HG03095 (cell line): ENCODE measurements around the gene ZMYND8.
"Not testable (repeated sequence)": the region's sequence is repeated elsewhere in the genome, so short reads cannot be mapped to it uniquely, and the experiment has no call there.

Source experiments
- ATAC-seq: cut with Tn5 transposase; IDR thresholded peaks from one replicate; pipeline ENCODE4 v1.9.1; 2021; ENCODE audit warnings: moderate library complexity; ENCODE audit not compliant: unreplicated experiment

Gene ZMYND8

DNA sequence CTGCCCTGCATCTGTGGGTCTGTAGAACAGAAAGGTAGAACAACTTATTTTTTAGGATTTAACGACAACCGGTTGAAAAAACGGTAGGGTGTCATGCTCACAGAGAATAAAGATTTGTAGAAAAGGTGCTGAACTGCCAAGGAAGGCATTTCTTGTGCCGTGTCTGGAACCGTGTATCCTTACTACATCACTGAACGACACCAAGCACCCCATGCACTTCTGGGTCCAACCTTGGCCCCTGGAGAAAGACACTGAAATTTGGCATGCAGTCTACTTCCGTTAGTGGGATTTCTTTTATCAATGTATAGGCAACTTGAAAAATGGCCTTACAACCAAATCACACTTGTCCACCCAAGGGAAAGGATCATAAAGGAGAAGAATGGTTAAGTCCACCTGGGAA lies 145.5 kb downstream of the ZMYND8 start:
- no peak for ATAC-seq

DNA sequence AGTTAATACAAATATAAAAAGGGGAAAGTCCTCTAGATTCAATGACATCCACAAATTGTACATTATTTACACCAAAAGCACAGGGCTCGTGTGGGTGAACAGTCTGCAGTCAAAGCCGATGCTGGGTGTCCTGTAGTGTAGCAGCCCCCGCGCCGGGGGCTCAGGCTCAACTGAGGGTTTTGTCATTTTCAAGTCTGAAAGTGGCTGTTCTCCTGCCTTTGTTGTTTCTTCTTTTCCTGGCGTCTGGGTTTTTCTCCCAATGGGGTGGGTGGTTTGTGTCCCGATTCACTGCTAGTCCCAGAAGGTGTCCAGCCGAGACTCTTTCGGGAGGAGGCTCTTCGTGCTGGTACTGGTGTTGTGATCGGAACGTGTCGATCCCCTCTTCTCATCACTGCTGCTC lies 146.0 kb downstream of the ZMYND8 start:
- no peak for ATAC-seq

DNA sequence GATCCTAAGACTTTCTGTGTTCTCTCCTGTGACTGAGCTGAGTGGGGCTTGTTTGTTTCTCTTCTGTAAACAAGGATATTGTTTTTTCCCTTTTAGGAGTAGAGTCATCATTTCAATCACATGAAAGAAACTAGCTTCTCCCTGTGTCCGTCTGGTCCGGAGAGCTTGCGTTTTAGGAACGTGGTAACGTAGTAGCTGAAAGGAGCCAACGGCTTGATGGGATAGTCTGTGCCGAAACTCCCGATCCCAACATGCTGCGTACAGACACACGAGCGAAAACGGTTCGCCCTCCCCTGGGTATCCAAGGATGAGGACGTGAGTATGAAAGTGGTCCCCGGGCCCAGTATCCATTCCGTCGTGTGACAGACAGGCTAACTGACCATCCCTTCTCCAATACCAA lies 146.5 kb downstream of the ZMYND8 start:
- no peak for ATAC-seq

DNA sequence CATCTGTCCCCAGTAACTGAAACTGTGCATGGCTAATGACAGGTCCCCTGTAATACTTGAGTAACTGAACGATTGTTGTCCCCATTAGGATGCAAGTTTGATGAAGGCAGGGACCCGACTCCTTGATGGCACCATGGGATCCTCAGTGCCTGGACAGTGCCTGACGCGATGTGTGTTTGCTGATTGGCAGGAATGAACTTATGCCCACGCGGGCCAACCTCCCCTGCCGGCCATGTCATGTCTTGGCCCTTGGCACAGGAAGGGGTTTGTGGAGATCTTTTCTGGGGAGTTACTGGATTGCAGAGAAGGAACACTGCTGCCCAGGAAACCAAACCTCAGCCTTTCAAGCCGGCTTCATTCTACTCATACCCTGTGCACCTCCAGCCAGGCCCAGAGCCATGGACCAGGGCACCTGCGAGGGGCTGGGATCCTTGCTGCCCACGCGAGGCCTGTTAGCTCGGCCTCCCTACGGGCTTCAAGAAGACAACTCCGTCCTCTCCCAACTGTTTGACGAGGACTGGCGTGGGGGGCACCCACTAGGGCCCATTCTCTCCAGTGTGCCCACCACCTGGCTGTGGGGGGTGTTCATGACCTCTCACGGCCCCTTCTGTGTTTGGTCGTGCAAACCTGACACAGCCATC lies 147.8 kb downstream of the ZMYND8 start:
- ATAC-seq, result no peak

DNA sequence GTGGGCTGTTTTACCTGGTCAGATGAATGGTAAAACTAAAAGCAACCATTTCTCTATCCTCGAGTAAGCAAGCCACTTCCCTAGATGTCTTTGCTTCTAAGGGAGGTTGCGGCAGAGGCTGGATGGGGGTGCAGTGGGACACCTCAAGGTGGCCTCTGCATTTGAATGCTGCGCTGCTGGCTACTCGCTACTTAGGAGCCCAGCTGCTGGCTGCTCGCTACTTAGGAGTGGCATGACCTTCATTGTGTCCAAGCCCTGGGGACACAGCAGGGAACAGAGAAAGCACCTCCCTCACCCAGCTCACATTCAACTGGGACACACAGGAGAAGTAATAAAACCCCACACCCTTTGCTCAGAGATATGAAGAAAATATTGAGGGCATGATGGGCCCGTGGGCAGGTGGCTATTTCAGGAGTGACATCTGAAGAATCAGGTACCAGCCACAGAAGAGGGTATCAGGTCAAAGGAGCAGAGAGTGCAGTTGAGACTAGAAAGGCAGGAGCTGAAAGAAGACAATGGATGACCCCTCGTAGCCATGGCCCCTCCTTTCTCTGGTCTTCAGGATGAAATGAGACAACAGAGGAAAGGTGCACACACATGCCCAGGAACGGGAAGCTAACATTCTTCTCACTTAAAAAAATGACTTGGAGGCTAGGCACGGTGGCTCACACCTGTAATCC lies 149.4 kb downstream of the ZMYND8 start:
- ATAC-seq, result no peak

DNA sequence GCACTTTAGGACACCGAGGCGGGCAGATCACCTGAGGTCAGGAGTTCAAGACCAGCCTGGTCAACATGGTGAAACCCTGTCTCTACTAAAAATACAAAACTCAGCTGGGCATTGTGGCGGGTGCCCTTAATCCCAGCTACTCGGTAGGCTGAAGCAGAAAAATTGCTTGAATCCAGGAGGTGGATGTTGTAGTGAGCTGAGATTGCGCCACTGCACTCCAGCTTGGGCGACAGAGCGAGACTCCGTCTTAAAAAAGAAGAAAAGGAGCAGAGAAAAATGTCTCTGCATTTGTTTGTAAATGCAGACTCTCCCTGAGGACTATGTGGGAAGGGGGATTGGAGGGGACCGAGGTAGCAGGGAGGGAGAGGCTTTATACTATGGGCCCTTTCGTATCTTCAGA lies 149.9 kb downstream of the ZMYND8 start:
- not testable (repeated sequence) for ATAC-seq

DNA sequence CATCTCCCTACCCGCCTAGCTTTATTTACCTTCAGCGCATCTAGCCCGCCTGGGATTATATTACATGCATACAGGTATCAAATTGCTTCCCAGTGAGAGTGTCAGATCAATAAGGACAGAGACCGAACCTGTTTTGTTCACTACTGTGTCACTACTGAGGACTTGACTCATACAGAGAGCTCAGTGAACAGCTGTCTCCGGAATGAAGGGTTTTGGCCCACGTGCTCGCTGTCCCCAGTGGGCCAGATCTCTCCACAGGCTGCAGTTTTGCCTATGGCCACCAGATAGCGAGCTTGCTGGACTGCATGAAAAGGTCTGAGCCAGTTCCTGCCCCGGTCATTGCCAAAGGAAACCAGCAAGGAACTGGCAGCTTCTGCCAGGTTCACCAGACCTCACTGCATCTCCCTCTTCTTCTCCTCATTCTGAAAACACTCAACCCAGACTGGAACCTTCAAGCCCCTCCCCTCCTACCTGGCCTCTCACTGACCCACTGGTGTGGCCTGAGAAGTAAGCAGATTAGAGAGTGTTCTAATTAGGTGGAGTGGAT lies 150.8 kb downstream of the ZMYND8 start:
- no peak for ATAC-seq

DNA sequence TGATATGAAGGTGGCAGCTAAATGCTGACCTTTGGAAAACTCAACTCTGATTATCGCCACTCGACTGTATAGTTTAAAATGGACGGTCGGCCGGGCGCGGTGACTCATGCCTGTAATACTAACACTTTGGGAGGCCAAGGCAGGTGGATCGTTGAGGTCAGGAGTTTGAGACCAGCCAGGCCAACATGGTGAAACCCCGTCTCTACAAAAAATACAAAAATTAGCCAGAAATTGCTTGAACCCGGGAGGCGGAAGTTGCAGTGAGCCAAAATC lies 151.7 kb downstream of the ZMYND8 start:
- not testable (repeated sequence) for ATAC-seq

DNA sequence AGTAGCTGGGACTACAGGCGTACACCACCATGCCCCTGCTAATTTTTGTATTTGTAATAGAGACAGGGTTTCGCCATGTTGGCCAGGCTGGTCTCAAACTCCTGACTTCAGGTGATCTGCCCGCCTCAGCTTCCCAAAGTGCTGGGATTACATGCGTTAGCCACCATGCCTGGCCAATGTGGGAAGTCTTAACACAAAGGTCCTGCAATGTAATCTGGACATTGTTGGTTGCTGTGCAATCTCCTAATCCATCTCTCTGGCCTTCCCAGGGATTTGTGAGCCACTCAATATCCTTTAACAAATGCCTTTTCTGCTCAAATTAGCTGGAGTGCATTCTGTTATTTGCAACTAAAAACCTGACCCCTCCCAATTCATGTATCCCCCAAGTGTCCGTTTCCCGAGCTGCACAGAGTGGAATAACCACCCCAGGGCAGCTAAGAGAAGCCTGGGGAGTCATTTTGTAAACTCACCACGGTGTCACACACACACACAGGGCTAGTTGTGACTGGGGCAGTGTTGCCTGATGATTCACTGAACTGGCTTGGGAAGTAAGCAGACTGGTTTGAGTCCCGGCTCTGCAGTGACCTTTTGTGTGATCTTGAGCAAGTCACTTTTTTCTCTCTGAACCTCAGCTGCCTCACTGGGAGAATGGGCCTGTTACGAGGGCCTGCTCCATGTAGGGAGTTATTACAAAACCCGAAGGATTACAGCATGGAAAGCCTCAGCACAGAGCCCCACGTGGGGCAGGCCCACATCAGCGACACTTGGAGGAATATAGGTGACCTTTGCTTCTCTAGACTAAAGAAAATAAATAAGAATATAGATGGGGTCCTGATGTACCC lies 152.3 kb downstream of the ZMYND8 start:
- ATAC-seq, result no peak

DNA sequence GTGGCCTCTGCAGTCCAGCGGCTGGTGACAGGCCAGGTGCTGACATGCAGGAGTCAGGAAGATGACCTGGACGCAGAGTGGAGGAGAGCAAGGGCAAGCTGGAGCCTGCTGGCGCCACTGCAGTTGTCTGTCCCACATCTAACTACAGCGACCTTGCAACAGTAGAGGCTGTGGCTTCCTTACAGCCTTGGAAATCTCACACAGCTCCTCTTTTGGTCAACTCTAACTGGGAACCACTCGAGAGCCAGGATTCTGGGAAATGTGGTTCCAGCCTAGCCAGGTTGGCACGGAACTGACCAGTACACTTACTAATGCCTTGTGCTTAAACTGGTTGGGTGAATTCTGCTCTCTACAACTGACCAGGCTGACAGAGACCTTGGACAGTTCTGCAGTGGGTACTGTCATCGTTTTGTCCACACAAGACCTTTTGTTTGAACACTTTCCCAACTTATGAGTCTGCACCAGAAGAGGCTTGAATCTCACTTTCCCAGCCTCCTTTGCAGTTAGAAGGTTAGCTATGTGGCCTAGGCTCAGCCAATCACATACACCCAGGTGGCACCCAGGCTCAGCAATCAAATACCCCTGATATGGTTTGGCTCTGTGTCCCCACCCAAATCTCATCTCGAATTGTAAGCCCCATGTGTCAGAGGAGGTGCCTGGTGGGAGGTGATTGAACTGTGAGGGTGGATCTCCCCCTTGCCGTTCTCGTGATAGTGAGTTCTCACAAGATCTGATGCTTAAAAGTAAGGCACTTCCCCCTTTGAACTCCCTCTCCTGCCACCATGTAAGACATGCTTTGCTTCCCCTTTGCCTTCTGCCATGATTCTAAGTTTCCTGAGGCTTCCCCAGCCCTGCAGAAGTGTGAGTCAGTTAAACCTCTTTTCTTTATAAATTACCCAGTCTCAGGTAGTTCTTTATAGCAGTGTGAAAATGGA lies 153.5 kb downstream of the ZMYND8 start:
- ATAC-seq, result no peak

DNA sequence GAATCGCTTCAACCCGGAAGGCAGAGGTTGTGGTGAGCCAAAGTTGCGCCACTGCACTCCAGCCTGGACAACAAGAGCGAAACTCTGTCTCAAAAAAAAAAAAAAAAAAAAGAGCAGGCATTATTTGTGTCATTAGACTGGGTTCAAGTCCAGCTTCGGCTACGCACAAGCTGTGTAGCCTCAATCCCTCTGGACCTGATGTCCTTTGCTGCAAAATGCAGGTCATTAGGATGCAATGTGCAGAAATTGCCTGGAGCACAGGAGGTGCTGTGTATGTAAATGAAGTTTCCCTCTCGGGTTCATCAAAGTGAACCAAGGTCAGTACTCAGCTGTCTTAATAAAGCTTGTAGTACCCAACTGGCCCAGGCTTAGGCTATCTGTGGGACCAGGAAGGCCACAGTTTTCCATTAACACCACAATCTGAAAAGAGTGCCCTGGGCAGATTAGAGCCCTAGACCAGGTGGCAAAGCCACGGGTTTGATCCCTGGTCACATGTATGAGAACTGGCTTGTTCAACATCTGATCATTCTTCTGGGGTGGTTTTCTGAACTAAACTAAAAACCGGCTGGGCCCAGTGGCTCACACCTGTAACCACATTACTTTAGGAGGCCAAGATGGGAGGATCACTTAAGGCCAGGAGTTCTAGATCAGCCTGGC lies 155.3 kb downstream of the ZMYND8 start:
- no peak for ATAC-seq

DNA sequence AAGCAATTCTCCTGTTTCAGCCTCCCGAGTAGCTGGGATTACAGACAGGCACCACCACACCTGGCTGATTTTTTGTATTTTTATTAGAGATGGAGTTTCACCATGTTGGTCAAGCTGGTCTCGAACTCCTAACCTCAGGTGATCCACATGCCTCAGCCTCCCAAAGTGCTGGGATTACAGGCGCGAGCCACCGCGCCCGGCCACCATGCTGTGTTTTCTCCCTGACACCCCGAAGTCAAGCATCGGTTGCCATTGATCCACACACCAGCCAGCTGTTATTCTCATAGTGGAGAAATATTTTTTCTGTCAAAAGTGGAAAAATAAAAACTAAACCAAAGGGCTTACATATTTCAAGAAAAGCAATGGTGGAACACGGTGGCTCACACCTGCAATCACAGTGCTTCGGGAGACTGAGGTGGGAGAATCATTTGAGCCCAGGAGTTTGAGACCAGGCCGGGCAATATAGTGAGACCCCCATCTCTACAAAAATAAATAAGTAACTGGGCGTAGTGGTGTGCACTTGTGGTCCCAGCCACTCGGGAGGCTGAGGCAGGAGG lies 157.4 kb downstream of the ZMYND8 start:
- no peak for ATAC-seq

DNA sequence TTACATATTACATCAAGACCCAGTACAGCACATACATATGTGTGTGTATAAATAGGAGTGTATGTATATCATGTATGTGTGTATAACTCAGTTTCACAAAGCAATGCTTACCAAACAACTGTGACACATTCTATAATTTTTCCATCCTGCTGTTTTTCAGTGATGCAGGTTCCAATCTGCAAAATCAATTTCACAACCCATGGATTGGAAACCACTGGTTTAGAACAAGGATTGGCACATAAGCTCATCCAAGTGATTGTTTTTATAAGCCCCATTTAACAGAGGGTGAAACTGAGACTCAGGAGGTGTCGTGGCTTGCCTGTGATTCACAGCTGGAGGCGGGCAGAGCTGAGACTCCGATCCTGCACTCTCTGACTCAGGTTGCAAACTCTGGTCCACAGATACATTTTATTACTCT lies 158.2 kb downstream of the ZMYND8 start:
- ATAC-seq, result no peak

DNA sequence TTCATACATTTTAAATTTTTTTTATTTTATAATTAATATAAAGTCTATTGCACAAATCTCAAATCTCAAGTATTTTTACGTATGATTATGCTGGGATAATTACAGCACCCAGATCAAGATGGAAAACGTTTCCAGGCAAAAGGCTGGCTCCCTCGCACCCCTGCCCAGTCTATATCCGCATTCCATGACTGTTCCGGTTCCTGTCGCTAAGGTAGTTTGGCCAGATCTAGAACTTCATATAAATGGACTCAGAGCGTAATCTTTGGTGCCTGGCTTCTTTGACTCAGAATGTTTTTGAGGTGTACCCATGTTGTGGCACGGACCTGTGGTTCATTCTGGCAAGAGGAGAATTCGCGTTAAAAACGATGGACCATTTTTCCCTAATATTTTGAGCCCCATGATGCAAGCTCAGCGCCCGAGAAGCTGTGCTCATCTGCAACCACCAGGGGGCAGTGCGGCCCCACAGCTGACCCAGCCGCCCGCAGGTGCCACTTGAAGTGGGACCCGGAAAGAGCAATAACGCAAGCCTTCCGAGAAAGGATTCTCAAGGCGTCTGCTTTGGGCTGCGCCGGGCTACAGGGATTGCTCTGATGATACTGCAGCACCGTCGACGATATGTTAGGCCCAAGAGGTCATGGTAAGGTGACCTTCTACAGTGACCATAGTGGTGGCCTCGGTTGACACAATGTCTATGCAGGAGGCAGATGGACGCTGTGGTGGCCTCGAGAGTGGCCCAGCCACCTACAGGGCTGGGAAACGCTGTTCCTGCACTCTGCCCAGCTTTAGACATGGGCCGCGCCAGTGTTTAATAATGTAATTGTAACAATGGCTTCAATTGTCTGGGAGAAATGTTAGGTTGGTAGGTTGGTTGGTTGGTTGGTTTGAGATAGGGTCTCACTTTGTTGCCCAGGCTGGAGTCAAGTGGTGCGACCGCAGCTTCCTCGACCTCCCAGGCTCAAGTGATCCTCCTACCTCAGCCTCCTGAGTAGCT lies 160.1 kb downstream of the ZMYND8 start:
- ATAC-seq, result no peak

DNA sequence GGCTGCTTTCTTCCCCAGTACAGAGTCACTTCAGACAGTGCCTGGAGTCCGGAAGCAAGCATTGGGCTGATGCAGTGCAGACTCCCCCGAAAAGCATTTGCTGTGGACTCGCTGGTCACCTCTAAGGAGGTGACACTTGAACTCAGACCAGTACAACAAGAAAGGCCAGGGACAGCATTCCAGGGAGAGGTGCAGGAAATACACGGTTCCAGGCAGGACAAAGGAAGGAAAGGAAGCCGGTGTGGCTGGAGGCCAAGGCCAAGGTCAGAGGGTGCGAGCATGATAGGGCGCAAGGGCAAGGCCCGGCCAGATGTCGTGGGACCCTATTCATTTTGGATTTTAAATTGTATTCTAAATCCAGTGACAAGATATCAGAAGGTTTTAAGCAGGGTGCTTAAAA lies 160.9 kb downstream of the ZMYND8 start:
- no peak for ATAC-seq

DNA sequence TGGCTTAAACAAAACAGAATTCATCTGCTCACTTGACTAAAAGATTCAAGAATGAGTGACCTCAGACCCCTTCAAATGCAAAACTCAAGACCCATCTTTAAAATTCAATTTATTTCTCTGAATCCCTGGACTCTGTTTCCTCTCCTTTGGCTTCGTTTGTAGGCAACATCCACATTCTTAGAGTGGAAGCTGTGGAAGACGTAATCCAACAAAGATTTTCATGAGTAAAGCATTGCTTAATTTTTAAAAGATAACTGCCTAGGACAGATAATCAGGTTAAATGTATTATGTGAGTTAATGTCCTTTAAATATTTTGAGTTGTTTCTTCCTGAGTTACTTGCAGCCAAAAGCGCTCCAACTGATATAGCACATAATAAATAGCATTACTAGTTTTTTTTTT lies 164.5 kb downstream of the ZMYND8 start:
- ATAC-seq, result no peak

DNA sequence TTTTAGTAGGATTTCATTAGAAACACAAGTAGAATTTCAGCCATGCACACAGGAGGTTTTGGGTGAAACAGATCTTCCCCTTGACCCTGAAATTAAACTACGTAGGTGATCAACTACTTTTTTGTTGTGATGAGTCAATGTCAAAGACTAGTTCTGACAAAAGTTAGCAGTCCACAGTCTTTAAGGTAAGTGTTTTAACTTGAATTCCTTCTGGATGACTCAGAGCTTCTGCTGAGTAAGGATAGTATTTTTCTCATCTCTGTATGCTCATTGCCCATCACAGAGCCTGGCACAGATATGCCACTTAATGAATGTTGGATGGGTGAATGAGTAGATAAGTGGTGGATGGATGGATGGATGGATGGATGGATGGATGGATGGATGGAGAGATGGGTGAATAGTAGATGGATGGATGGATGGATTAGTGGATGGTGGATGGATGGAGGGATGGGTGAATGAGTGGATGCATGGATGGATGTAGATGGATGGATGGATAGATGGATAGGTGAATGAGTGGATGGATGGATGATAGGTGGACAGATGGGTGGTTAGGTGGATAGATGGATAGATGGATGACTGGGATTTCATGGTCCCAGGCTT lies 165.3 kb downstream of the ZMYND8 start:
- no peak for ATAC-seq

DNA sequence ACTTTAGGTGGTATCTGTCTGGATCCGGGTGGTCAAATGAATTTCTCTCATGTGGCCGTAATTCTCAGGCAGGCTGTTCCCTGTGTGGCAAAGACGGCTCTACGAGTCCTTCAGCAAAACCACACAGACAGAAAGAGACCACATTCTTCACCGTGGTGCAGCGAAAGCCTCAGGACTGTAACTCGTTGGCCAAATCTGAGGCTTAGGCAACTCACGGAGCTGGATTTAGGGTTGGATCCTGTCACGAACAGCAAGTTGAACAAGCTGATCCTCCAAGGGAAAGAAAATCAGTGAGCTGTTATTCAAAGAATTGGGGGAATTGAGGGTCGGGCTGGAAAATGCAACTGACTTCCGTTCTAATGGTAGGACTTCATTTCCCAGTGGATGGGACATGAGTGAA lies 167.4 kb downstream of the ZMYND8 start:
- ATAC-seq, result no peak
